HG03469 (cell line): ENCODE measurements around the gene CBLC.

Source experiments
- ATAC-seq: cut with Tn5 transposase; IDR thresholded peaks from one replicate; pipeline ENCODE4 v1.9.1; 2021; ENCODE audit warnings: mild to moderate bottlenecking, moderate library complexity, moderate number of reproducible peaks; ENCODE audit not compliant: unreplicated experiment

CBLC gene

DNA sequence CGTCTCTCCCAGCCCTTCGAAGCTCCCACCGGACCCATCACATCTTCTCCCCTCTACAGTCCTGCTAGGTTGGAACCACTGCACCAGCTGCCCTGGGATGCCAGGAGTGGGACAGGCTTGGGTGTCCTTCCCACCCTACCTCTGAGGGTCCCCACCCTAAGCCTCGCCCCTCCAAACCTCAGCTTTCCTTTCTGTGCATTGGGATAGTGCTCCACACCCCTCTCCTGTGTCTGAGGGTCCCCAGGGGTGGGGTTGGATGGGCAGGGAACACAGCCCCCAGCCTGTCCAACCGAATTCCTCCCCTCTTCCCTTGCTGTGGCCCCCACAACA is 31.1 kb upstream of the CBLC start:
- no peak for ATAC-seq

- no peak for ATAC-seq
Observed at GRCh38 chr19:44746946-44747738, 30.5 kb upstream of the CBLC start.

- ATAC-seq: no peak
Observed at GRCh38 chr19:44747739-44748425, 29.8 kb upstream of the CBLC start.

GRCh38 chr19:44748426-44749254 is 29.1 kb upstream of the CBLC start, which contains the start of gene BCL3:
BCL3 (plus strand) TSS chr19:44748708; CDS start chr19:44748791, 83 bp downstream.
- no peak for ATAC-seq

DNA sequence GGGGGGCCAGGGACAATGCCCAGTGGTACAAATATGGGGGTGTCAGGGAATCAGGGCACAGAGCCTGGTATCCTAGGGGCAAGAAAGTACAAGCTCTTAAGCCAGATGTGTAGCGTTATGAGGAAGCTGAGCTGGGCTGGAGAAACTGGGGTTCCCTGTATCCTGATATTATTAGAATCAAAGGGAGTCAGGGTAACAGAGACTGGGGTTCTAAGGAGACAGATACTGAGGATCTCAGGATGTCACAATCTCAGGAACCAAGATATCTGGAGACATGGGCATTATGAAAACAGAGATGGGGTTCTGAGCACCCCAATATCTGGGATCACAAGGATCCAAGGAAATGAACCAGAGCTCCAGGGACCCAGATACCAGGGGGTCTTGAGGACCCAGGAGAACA is 28.4 kb upstream of the CBLC start:
- ATAC-seq: no peak

GRCh38 chr19:44749994-44750393 is 27.7 kb upstream of the CBLC start:
- ATAC-seq: no peak

DNA sequence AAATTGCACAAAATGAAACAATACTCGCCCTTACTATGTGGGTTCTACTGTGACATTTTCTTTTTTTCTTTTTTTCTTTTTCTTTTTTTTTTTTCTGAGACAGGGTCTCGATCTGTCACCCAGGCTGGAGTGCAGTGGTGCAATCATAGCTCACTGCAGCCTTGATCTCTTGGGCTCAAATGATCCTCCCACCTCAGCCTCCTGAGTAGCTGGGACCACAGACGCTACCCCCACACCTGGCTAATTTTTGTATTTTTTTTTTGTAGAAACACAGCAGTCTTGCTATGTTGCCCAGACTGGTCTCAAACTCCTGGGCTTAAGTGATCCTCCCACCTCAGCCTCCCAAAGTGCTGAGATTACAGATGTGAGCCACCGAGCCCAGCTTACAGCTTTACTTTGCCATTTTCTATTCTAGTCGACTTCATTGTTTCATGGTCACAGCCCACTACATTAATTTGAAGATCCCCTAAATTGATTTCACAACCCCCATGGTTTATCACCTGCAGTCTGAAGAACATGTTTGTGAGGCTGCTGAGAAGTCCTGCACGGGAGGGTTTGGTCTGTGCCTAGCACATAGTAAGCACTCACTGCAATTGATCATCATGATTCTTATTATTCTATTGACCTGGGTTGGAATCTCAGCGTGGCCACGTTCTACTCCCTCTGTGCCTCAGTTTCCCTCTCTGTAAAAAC is 25.4 kb upstream of the CBLC start:
- no peak for ATAC-seq

- peak; percentile 41 for ATAC-seq
Observed at GRCh38 chr19:44752816-44753625, 24.7 kb upstream of the CBLC start.

DNA sequence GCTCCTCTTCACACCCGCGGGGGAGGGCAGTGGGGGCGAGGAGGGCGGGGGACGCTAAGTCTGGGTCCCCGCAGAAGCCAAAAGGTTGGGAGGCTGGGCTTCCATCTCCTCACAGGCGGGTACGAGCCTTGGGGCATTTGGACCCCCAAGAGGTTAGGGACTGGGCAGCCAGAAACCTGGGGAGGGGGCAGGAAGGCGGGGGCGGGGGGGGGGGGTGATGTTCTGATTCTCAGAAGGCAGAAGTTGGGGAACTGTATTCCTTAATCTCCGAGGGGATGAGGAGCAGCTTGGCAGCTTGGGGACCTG is 24.1 kb upstream of the CBLC start:
- no peak for ATAC-seq

DNA sequence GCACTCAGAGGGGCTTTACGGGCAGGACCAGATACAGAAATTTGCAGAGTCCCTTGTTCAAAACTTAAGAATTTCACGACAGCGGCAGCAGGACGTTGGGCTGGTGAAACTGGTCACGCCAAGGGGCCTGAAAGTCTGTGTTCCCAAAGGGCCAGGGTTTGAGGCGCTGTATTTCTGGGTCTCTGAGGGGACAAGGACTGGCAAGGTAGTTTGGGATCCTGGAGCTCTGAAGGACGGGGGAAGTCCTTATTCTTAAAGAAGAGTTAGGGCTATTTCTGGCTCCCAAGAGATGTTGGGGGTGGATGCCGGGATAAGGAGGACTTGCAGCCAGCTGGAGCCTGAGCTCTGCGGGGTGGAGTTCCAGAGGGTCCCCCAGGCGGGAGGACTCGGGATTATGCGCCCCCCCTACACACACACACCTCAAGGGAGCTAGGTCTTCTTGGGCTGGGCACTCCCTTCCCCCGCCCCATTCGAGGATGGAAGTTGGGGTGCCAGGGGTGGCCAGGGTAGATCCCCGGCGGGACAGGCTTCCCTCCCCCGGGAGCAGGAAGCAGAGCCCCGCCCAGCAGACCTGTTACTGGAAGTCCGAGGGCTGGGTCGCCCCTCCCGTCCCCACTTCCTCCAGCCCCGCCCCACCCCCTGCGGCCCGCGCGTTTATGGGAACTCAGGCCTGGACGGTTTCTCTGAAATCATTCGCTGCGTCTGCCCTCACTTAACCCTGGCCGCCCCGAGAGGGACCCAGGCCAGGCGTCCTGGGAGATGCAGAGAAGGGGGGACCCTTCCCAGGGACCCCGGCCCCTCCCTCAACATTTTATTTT is 23.5 kb upstream of the CBLC start:
- no peak for ATAC-seq

DNA sequence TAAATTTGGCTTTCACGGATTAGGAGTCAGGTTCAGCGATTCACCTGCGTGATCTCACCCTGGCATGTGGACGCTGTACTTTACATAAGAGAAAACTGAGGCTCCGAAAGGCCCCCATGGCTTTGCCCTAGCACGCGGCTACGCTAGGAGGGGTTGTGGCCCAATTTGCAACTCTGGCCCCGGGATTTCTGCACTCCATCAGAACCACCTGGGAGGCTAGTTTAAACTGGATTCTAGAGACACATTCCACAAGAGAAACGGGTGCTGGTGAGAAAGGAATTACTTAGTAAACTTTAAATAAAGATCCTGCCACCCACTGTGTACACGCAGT is 23.0 kb upstream of the CBLC start:
- no peak for ATAC-seq

DNA sequence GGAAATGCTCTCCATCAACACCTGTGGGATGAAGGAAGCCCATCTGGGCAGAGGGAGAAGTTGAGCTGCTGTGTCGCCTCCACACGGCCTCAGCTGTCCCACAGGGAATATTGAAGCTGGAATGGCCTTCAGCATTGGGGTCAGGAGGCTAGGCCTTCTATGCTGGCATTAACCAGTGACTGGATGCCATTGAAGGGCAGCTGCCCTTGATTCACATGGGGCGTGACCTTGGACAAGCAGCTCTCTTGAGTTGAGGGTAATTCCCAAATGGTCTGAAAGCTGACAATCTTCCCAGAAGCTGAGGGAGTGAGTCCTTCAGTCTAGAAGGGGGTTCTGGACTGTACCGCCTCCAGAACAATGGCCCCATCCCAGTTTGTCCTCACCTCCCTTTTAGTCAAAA is 22.5 kb upstream of the CBLC start:
- no peak for ATAC-seq

GRCh38 chr19:44756089-44756562 is 21.6 kb upstream of the CBLC start:
- ATAC-seq: no peak

DNA sequence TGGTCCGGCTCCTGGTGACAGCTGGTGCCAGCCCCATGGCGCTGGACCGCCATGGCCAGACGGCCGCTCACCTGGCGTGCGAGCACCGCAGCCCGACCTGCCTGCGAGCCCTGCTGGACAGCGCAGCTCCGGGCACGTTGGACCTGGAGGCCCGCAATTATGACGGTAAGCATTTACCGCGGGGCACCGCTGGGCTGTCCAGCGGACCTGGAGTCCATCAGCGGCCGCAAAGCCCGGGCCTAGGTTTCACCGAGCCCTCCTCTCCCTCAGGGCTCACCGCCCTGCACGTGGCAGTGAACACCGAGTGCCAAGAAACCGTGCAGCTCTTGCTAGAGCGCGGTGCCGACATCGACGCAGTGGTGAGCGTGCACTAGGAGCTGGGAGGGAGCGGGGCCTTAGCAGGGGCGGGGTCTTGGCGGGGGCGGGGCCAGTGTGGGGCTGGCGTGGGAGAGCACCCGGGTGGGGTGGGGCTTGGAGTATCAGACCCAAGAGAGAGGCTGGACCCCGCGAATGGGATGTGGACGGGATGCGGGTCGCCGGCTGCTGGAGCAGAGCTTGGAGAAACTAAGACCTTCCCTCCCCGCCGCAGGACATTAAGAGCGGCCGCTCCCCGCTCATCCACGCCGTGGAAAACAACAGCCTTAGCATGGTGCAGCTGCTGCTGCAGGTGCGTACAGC is 20.5 kb upstream of the CBLC start:
- ATAC-seq: no peak

DNA sequence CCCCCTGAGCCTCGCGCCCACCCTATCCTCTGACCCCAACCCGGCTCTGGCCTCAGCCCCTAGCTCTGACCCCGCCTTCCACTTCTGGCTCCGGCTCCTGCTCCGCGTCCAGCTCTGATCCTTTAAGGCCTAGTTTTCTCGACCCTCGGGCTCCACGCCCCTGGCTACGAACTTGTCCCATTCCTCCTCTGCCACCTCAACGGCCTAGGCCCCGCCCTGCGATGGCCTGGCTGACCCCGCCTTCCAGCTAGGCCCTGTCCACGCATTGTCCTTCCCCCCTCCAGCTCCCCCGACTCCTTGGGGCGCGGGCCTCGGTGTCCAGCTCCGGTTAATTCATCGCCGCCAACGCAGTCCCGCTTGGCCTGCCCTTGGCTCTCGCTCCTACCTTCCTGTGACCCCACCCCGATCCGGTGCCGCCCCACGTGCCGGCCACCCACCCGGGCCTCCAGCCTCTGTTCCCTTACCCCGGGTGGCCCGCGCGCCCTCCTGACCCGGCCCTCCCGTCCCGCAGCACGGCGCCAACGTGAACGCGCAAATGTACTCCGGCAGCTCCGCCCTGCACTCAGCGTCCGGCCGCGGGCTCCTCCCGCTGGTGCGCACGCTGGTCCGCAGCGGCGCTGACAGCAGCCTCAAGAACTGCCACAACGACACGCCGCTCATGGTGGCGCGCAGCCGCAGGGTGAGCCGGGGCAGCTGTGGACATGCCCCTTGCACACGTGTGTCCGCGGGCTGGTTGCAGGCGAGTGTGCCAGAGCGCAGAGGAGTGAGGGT is 19.8 kb upstream of the CBLC start:
- no peak for ATAC-seq

- ATAC-seq: no peak
Observed at GRCh38 chr19:44758596-44758995, 19.1 kb upstream of the CBLC start.

GRCh38 chr19:44759083-44759804 is 18.4 kb upstream of the CBLC start:
- ATAC-seq: no peak

DNA sequence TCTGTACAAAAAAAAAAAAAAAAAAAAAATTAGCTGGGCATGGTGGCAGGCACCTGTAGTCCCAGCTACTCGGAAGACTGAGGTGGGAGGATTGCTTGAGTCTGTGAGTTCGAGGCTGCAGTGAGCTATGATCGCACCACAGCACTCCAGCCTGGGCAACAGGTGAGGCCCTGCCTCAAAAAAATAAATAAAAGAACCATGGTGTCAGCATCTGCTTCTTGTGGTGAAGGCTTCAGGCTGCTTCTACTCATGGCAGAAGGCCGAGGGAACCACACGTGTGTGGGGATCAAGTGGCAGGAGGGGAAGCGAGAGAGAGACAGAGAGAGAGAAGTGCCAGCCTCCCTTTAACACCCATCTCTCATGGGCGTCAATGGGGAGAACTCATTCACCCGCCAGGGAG is 15.7 kb upstream of the CBLC start:
- no peak for ATAC-seq
